PC-9 (cell line): ENCODE results near the gene B3GALT6.

Experiments used
- EZH2 ChIP-seq: fragments of 200-600 bp; sonication (generic); IDR thresholded peaks from 2 replicates; pipeline ENCODE4 v1.8.0; 2017; ENCODE audit warnings: antibody characterized with exemption, low read depth
- TF ChIP-seq, protein P1 (sequence below): fragments of 200-600 bp; sonication (generic); conservative IDR thresholded peaks from 2 replicates; pipeline ENCODE4 v1.6.1; 2017; ENCODE audit warnings: mixed run types, antibody characterized with exemption, mild to moderate bottlenecking, moderate library complexity

DNA sequence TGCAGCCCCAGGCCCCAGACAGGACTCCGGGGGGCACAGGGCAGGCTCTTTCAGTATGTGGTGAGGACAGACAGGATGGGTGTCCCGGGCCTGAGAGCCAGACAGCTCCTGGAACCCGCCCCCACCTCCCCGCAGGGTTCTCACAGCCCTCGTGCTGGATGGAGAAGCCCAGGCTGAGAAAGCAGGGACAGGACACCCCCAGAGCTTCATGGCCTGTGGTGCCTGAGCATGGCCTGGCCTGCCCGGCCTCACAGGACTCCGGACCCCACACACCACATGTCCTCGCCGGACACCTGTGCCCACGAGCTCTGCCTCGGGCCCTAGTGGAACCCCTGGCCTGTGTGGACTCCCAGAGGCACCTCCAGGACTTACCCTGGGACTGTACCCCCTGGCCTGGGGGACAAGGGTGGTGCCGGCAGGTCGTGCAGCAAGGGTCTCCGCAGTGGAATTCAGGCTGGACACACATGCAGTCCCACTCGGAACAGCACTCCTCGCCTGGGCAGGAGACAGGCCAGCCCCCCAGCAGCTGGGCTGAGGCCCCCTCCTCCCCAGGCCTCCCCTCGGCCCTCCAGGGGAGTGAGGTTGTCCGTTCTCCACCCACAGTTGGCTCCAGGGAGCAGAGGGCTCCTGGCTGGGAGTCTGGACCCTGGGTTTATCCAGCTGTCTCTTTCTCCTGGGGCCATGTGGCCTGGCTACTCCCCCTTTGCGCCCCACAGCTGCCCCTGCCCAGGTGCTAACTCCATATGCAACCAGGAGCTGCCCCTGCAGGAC lies 26.9 kb upstream of the B3GALT6 start:
- TF ChIP-seq, protein P1, sequence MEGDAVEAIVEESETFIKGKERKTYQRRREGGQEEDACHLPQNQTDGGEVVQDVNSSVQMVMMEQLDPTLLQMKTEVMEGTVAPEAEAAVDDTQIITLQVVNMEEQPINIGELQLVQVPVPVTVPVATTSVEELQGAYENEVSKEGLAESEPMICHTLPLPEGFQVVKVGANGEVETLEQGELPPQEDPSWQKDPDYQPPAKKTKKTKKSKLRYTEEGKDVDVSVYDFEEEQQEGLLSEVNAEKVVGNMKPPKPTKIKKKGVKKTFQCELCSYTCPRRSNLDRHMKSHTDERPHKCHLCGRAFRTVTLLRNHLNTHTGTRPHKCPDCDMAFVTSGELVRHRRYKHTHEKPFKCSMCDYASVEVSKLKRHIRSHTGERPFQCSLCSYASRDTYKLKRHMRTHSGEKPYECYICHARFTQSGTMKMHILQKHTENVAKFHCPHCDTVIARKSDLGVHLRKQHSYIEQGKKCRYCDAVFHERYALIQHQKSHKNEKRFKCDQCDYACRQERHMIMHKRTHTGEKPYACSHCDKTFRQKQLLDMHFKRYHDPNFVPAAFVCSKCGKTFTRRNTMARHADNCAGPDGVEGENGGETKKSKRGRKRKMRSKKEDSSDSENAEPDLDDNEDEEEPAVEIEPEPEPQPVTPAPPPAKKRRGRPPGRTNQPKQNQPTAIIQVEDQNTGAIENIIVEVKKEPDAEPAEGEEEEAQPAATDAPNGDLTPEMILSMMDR: no peak
- no peak for TF ChIP-seq EZH2
